Measurements from ENCODE around the gene CDH23.

Gene CDH23

DNA sequence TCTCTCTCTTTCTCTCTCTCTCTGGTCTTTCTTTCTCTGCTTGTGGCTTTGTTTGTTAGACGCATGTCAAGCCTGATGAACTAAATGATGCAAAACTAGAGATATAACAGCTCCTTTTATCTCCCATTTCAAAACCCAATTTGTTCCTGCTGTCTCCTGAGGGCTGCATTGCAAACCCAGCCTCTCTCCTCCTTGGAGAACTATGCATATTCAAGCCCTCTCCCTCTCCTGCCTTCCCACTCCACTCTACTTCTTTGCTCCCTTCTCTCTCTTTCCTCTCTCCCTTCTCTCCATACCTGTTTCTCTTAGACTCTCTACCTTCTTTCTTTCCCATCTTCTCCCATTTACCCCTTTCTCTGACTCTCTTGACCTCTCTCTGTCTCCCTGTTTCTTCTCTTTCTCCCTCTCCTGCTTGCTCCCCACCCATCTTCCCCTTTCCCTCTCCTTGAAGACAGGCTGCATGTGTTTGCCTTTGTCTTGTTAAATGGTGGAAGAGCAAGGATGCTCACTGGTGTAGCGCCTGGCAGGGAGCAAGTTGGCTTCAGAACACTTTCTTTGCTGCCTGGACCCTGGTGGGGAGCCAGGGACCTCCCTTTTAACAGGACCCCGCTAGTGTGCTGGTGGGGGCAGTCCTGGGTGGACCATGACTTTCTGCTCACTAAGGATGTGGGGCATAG lies 142.9 kb downstream of the CDH23 start:
- Histone ChIP-seq H3K79me2 (ENCODE audit: control insufficient read depth, low read length) (no peaks in the 10 kb centered on the region), H3K9me2 (replicated peaks; ENCODE audit: control insufficient read depth, low read length) (no peaks in the 10 kb centered on the region), H3K36me3 (ENCODE audit: control insufficient read depth, low read length) (no peaks in the 10 kb centered on the region), H3K4me2 (ENCODE audit: low read length) (no peak overlapping the region), H3K9me3 (ENCODE audit: control insufficient read depth, insufficient read depth, low read length) (no peaks in the 10 kb centered on the region), H3K27me3 (ENCODE audit: control insufficient read depth, low read length) (no peaks in the 10 kb centered on the region; the same call in 1 of the 2 replicates), H3K4me1 (ENCODE audit: control insufficient read depth, low read length) (no peaks in the 10 kb centered on the region), H3F3A (ENCODE audit: control insufficient read depth, insufficient read depth) (no peaks in the 10 kb centered on the region), H4K20me1 (ENCODE audit: control insufficient read depth, insufficient read depth, low read depth, low read length) (no peaks in the 10 kb centered on the region), H3K4me3 (ENCODE audit: low read length) (no peak overlapping the region), H3K27ac (ENCODE audit: low read depth, low read length) (no peak overlapping the region)
- no peak for TF ChIP-seq EZH2phosphoT487 (IDR thresholded peaks at IDR 0.05; ENCODE audit: borderline replicate concordance, low read length)
- TF ChIP-seq, protein P1, sequence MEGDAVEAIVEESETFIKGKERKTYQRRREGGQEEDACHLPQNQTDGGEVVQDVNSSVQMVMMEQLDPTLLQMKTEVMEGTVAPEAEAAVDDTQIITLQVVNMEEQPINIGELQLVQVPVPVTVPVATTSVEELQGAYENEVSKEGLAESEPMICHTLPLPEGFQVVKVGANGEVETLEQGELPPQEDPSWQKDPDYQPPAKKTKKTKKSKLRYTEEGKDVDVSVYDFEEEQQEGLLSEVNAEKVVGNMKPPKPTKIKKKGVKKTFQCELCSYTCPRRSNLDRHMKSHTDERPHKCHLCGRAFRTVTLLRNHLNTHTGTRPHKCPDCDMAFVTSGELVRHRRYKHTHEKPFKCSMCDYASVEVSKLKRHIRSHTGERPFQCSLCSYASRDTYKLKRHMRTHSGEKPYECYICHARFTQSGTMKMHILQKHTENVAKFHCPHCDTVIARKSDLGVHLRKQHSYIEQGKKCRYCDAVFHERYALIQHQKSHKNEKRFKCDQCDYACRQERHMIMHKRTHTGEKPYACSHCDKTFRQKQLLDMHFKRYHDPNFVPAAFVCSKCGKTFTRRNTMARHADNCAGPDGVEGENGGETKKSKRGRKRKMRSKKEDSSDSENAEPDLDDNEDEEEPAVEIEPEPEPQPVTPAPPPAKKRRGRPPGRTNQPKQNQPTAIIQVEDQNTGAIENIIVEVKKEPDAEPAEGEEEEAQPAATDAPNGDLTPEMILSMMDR (IDR thresholded peaks at IDR 0.05; ENCODE audit: low read depth, low read length, poor library complexity, severe bottlenecking), result no peak

DNA sequence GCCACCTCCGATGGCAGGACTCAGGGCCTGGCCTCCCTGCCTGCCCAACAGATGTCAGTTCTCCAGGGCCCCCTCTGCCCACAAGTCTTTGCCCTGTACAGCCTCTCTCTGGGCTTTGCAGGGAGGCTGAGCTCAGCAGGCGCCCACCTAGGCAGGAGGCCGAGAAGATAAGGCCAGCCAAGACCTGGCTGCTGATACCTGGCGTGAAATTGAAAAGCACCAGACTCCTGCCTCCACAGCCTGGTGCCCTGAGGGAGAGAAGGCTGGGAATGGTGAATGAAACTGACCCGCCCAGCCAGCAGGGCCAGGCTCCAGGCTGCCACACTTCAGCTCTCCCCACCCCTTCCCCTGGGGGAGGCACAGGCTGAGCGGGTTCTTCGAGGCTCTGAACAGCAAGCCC lies 145.8 kb downstream of the CDH23 start:
- H3K27me3 ChIP-seq (ENCODE audit: control insufficient read depth, low read length), result peaks cover 5% of the 10 kb centered on the region; the same call in 1 of the 2 replicates
- TF ChIP-seq, protein P1 (IDR thresholded peaks at IDR 0.05; ENCODE audit: low read depth, low read length, poor library complexity, severe bottlenecking), result no peak
- TF ChIP-seq EZH2phosphoT487 (IDR thresholded peaks at IDR 0.05; ENCODE audit: borderline replicate concordance, low read length), result no peak
- no peaks in the 10 kb centered on the region for H3K36me3 ChIP-seq (ENCODE audit: control insufficient read depth, low read length)
- no peaks in the 10 kb centered on the region for H3K79me2 ChIP-seq (ENCODE audit: control insufficient read depth, low read length)
- no peaks in the 10 kb centered on the region for H3K4me1 ChIP-seq (ENCODE audit: control insufficient read depth, low read length)
- no peaks in the 10 kb centered on the region for H4K20me1 ChIP-seq (ENCODE audit: control insufficient read depth, insufficient read depth, low read depth, low read length)
- H3K27ac ChIP-seq (ENCODE audit: low read depth, low read length), result no peak overlapping the region
- no peaks in the 10 kb centered on the region for H3K9me3 ChIP-seq (ENCODE audit: control insufficient read depth, insufficient read depth, low read length)
- no peaks in the 10 kb centered on the region for H3K9me2 ChIP-seq (replicated peaks; ENCODE audit: control insufficient read depth, low read length)
- no peaks in the 10 kb centered on the region for H3F3A ChIP-seq (ENCODE audit: control insufficient read depth, insufficient read depth)
- no peak overlapping the region for H3K4me2 ChIP-seq (ENCODE audit: low read length)
- H3K4me3 ChIP-seq (ENCODE audit: low read length), result no peak overlapping the region

DNA sequence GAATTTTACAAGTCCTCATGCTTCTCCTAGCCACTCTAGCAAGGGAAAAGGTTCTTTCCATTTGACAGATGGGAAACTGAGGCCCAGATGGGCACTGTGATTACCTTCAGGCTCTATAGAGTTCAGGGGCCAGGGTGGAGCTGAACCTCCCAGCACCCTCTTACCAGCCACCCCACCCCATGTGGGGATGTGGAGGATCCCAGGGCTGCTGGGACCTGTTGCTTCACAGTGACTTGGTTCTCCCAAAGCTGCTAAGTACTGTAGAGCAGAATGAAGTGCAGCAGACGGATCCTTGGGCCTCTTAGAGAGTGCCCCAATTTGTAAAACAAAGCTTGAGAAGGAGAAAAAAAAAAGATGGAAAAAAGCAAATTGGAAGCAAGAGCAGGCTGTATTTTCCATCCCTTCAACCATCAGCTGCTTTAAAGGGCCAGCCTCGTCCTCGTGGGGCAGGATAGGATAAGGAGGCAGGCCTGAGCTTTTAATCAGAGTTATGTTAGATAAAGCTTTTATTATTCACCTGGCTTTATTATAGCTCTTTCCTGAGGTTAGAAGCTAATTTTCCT lies 147.0 kb downstream of the CDH23 start:
- Histone ChIP-seq H3K79me2 (ENCODE audit: control insufficient read depth, low read length) (no peaks in the 10 kb centered on the region), H3F3A (ENCODE audit: control insufficient read depth, insufficient read depth) (no peaks in the 10 kb centered on the region), H3K4me2 (ENCODE audit: low read length) (no peak overlapping the region), H3K36me3 (ENCODE audit: control insufficient read depth, low read length) (no peaks in the 10 kb centered on the region), H3K4me3 (ENCODE audit: low read length) (no peak overlapping the region), H3K9me2 (replicated peaks; ENCODE audit: control insufficient read depth, low read length) (no peaks in the 10 kb centered on the region), H3K4me1 (ENCODE audit: control insufficient read depth, low read length) (no peaks in the 10 kb centered on the region), H3K9me3 (ENCODE audit: control insufficient read depth, insufficient read depth, low read length) (no peaks in the 10 kb centered on the region), H3K27me3 (ENCODE audit: control insufficient read depth, low read length) (peaks cover 5% of the 10 kb centered on the region; the same call in 1 of the 2 replicates), H3K27ac (ENCODE audit: low read depth, low read length) (no peak overlapping the region), H4K20me1 (ENCODE audit: control insufficient read depth, insufficient read depth, low read depth, low read length) (no peaks in the 10 kb centered on the region)
- TF ChIP-seq, protein P1 (IDR thresholded peaks at IDR 0.05; ENCODE audit: low read depth, low read length, poor library complexity, severe bottlenecking), result no peak
